Subcutaneous adipose tissue (tissue), 4 donors: Measurements from ENCODE around the gene CRMP1. TPM values are rescaled to one million over a fixed set of nuclear protein-coding genes. Genes with fewer than 3 reads are reported as not detected.

ENCODE experiments used
- CTCF ChIP-seq: fragments of 450-650 bp; IDR thresholded peaks from one replicate; pipeline ENCODE4 v1.5.1; 2016; ENCODE audit warnings: low read depth, mild to moderate bottlenecking, control low read depth, antibody characterized with exemption, moderate library complexity
- total RNA-seq, 4 donors: library from RNA; depleted of rRNA; stranded (reverse); fragments of >200 nt; gene quantifications; one replicate each; pipeline ENCODE4 v1.1.0, GENCODE V29; 2016

CRMP1 gene
- total RNA-seq, 4 donors from 2014 or later: not detected

- TF ChIP-seq CTCF: no peak
These were observed 32.7 kb upstream of the CRMP1 start for GRCh38 chr4:5925419-5926200.

- no peak for TF ChIP-seq CTCF
These were observed 31.7 kb upstream of the CRMP1 start for GRCh38 chr4:5924461-5925125.

GRCh38 chr4:5923376-5923775 lies 30.5 kb upstream of the CRMP1 start:
- no peak for TF ChIP-seq CTCF

GRCh38 chr4:5922556-5922955 lies 29.7 kb upstream of the CRMP1 start:
- no peak for TF ChIP-seq CTCF

- TF ChIP-seq CTCF: no peak
These were observed 29.1 kb upstream of the CRMP1 start for GRCh38 chr4:5921981-5922380.

GRCh38 chr4:5921101-5921980 lies 28.5 kb upstream of the CRMP1 start:
- no peak for TF ChIP-seq CTCF

GRCh38 chr4:5919571-5919970 lies 26.7 kb upstream of the CRMP1 start:
- no peak for TF ChIP-seq CTCF
